ENCODE measurements around the gene SIVA1.

- TF ChIP-seq CTCF (IDR thresholded peaks at IDR 0.05; ENCODE audit: insufficient read depth, low read length, poor library complexity, severe bottlenecking) (no peak), EZH2phosphoT487 (conservative IDR thresholded peaks at IDR 0.05; ENCODE audit: low read length) (no peak)
Observed at GRCh38 chr14:104739026-104739425, 13.9 kb upstream of the SIVA1 start.

Measured in SU-DHL-6 (cell line).